Ishikawa (cell line): Measurements from ENCODE around the gene USE1.

Experiments used
- CEBPB ChIP-seq: IDR thresholded peaks from 2 replicates; pipeline ENCODE4 v1.6.1; 2012
- CREB1 ChIP-seq: IDR thresholded peaks from 2 replicates; pipeline ENCODE4 v1.6.1; 2012; ENCODE audit warnings: low read depth
- EGR1 ChIP-seq: IDR thresholded peaks from 2 replicates; pipeline ENCODE4 v1.6.1; 2012
- EP300 ChIP-seq: IDR thresholded peaks from 2 replicates; pipeline ENCODE4 v1.6.1; 2012; ENCODE audit warnings: borderline replicate concordance
- FOXM1 ChIP-seq: IDR thresholded peaks from 2 replicates; pipeline ENCODE4 v1.6.1; 2012; ENCODE audit warnings: low read depth, borderline replicate concordance
- NFIC ChIP-seq: IDR thresholded peaks from 2 replicates; pipeline ENCODE4 v1.6.1; 2012
- RAD21 ChIP-seq: IDR thresholded peaks from 2 replicates; pipeline ENCODE4 v1.6.1; 2012; ENCODE audit warnings: low read depth
- TAF1 ChIP-seq: IDR thresholded peaks from 2 replicates; pipeline ENCODE4 v1.6.1; 2012; ENCODE audit warnings: low read depth, mild to moderate bottlenecking
- TCF12 ChIP-seq: IDR thresholded peaks from 2 replicates; pipeline ENCODE4 v1.6.1; 2012; ENCODE audit warnings: low read depth
- TEAD4 ChIP-seq: IDR thresholded peaks from 2 replicates; pipeline ENCODE4 v1.6.1; 2012
- YY1 ChIP-seq: IDR thresholded peaks from 2 replicates; pipeline ENCODE4 v1.6.1; 2012; ENCODE audit warnings: low read depth
- ZBTB7A ChIP-seq: IDR thresholded peaks from 2 replicates; pipeline ENCODE4 v1.6.1; 2012; ENCODE audit warnings: low read depth
- TF ChIP-seq, protein P1 (sequence below): IDR thresholded peaks from 2 replicates; pipeline ENCODE4 v1.6.1; 2012
- TF ChIP-seq, protein P2 (sequence below): IDR thresholded peaks from 2 replicates; pipeline ENCODE4 v1.6.1; 2012; ENCODE audit warnings: low read depth, mild to moderate bottlenecking
- TF ChIP-seq, protein P3 (sequence below): IDR thresholded peaks from 2 replicates; pipeline ENCODE4 v1.6.1; 2012

USE1 gene

DNA sequence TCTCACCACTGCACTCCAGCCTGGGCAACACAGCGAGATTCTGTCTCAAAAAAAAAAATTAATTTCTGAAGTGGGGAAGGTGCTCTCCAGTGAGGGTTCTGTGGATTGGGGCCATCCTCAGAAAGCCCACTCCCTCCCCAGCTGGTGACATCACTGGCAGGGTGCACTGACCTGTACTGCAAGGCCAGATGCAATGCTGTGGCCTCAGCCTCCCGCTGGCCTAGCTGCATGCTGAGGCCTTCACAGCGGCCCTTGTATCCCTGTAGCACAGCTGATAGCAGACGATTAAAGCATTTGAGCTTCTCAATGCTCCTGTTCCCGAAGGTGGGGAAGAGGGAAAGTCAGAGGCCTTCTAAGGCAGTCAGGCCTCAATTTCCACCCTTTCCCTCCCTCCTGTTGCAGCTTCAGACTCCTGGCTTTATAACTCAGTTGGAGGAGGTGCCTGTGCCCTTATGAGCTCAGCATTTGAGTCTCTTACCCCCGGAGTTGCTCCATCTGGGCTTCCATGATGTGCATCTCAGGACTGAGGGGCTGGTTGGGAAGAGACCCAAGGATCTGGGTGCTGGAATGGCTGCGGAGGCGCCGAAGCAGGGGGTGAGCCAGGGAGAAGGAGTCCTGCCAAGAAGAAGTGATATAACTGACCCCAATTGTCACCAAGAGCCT, 44.1 kb downstream of the USE1 start:
- TF ChIP-seq TCF12 (no peak), TEAD4 (no peak)
- TF ChIP-seq, protein P1, sequence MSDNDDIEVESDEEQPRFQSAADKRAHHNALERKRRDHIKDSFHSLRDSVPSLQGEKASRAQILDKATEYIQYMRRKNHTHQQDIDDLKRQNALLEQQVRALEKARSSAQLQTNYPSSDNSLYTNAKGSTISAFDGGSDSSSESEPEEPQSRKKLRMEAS = no peak

DNA sequence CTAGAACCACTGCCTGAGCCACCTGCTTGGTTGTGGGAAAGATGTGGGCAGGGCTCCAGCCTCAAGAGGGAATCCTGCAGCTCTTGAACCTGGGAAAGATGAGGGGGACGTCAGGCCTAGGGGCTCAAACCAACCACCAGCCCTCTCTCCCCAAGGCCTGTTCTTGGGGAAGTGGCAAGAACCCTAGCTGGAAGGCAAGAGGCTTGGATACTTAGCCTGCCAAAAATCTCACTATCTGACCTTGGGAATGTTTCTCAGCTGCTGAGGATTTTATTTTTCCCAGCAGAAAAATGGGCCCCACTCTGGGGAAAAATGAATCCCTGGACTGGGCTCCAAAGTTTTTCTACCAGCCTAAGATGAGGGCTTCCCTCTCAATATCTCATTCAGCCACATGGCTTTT, 44.8 kb downstream of the USE1 start:
- TF ChIP-seq FOXM1 (no peak), EGR1 (no peak), YY1 (no peak), EP300 (no peak), ZBTB7A (no peak), NFIC (no peak), RAD21 (no peak), TEAD4 (no peak), TAF1 (no peak), CEBPB (no peak), TCF12 (no peak), CREB1 (no peak)
- TF ChIP-seq, protein P1 = no peak
- TF ChIP-seq, protein P2, sequence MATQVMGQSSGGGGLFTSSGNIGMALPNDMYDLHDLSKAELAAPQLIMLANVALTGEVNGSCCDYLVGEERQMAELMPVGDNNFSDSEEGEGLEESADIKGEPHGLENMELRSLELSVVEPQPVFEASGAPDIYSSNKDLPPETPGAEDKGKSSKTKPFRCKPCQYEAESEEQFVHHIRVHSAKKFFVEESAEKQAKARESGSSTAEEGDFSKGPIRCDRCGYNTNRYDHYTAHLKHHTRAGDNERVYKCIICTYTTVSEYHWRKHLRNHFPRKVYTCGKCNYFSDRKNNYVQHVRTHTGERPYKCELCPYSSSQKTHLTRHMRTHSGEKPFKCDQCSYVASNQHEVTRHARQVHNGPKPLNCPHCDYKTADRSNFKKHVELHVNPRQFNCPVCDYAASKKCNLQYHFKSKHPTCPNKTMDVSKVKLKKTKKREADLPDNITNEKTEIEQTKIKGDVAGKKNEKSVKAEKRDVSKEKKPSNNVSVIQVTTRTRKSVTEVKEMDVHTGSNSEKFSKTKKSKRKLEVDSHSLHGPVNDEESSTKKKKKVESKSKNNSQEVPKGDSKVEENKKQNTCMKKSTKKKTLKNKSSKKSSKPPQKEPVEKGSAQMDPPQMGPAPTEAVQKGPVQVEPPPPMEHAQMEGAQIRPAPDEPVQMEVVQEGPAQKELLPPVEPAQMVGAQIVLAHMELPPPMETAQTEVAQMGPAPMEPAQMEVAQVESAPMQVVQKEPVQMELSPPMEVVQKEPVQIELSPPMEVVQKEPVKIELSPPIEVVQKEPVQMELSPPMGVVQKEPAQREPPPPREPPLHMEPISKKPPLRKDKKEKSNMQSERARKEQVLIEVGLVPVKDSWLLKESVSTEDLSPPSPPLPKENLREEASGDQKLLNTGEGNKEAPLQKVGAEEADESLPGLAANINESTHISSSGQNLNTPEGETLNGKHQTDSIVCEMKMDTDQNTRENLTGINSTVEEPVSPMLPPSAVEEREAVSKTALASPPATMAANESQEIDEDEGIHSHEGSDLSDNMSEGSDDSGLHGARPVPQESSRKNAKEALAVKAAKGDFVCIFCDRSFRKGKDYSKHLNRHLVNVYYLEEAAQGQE = no peak
- TF ChIP-seq, protein P3, sequence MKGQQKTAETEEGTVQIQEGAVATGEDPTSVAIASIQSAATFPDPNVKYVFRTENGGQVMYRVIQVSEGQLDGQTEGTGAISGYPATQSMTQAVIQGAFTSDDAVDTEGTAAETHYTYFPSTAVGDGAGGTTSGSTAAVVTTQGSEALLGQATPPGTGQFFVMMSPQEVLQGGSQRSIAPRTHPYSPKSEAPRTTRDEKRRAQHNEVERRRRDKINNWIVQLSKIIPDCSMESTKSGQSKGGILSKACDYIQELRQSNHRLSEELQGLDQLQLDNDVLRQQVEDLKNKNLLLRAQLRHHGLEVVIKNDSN = no peak

DNA sequence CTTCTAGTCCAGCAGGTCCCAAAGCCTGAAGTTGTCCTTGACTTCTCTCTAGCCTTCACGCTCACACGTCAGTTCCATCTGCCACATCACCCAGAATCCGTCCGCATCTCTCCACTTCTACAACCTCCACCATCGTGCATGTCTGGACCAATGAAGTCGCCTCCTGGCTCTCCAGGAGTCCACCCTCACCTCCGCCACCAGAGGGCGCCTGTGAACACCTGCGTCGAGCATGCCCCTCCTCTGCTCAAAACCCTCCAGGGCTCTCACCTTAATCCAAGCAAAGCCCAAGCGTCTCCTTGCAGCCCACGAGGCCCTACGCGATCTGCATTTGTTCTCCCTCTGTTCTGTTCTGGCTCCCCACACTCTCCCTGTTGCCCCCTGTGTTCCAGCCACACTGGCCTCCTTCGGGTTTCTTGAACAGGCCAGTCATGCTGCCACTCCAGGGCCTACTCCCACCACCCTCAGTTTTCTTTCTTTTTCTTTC, 45.7 kb downstream of the USE1 start:
- TF ChIP-seq, protein P3 = no peak
- no peak for TF ChIP-seq EGR1
- TF ChIP-seq, protein P1 = peak; percentile 68
- peak; percentile 72 for TF ChIP-seq RAD21

DNA sequence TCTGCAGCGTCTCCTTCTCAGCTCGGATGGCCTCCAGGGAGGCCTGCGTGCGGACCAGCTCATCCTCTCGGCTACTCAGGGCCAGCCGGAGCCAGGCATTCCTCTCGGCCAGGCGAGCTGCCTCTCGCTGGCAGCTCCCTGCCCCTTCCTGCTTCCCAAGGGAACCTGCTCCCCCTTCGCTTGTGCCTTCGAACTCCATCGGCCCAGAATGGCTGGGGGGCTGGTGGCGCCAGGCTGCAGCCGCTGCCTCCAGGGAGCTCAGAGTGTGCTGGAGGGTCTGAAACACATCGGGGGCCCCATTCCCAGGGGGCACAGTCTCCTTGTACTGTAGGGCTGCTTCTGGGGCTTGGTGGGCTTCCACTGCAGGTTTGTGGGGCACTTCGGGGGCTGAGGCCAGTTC, 47.4 kb downstream of the USE1 start:
- TF ChIP-seq FOXM1 = no peak
- no peak for TF ChIP-seq TCF12
- no peak for TF ChIP-seq EGR1
- TF ChIP-seq, protein P1 = no peak
- no peak for TF ChIP-seq ZBTB7A
- TF ChIP-seq TEAD4 = no peak
- TF ChIP-seq EP300 = no peak
- TF ChIP-seq CEBPB = no peak
- TF ChIP-seq, protein P3 = no peak
- TF ChIP-seq, protein P2 = no peak
- TF ChIP-seq CREB1 = no peak
- TF ChIP-seq YY1 = no peak
- no peak for TF ChIP-seq RAD21
- no peak for TF ChIP-seq TAF1
- no peak for TF ChIP-seq NFIC

DNA sequence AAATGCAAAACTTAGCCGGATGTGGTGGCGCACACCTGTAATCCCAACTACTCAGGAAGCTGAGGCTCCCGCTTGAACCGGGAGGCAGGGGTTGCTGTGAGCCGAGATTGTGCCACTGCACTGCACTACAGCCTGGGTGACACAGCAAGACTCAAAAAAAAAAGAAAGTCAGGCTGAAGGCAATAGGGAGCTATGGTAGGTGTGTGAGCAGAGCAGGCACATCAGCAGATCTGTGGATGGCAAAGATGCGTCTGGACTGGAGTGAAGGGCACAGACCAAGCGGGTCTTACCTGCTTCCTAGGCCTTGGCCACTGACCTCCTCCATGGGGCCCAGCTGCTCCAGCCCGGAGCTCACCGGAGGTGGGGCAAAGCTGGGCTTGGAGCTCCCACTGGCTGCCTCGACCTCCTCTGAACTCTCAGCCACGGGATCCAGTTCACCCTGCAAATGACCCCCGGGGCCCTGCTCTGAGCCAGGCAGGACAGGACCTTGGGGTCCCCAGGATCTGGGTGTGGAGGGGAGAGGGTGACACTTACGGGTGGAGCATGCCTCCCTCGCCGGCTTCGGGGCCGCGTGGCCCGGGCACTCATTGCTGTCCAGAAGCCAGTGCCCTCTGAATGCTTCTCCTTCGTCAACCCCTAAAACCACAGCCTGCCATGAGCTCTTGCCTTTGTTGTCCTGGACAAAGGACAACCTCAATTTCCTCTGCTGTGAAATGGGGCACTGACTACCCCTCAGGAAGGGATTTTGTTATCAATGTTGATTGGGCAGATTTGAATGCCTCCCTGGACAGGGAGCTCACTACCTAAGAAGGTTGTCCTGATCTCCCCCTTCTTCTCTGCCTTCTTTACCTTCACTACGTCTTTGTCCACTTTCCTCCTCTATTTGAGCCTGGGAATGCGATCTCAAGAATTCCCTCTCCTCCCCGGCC, 48.8 kb downstream of the USE1 start:
- no peak for TF ChIP-seq EP300
- TF ChIP-seq, protein P1 = no peak
- TF ChIP-seq, protein P3 = no peak
